ENCODE measurements around the gene SUCLG2. TPM values are rescaled to one million over a fixed set of nuclear protein-coding genes. Genes with fewer than 3 reads are reported as not detected.

SUCLG2 gene
- total and polyA plus RNA-seq, 2 of the 4 experiments (the other 2 are of a cell fraction) = 26.8 to 34.6 TPM

DNA sequence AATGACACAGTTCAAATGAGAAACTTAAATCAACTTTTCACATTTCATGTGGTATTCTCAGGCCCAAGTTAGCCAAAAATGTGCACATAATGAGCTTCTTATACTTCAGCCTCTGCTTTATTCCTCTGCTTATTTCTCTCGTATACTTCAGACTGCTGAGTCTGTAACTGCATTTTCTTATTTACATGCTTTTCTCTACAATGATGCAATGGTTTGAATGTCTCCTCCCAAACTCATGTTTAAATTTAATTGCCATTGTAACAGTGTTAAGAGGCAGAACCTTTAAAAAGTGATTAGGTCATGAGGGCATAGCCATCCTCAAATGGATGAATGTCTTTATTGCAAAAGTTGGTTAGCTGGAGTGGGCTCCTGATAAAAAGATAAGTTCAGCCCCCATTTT, 184.2 kb downstream of the SUCLG2 start:
- no peak for DNase-seq
- H3K9me3 ChIP-seq (ENCODE audit: control insufficient read depth, insufficient read depth, low read length) = no peaks in the 10 kb centered on the region; the same call in 1 of the 2 replicates
- intact Hi-C loops (cut with micrococcal nuclease) = no loop called here

More for the DNA sequence above, 184.2 kb downstream of the SUCLG2 start:
- Histone ChIP-seq H3K4me1 (ENCODE audit: control insufficient read depth, insufficient read depth, low read length) (no peaks in the 10 kb centered on the region), H4K8ac (ENCODE audit: low read depth in 2 of 2, low read length in 2 of 2) (no peak overlapping the region), H2BK5ac (ENCODE audit: low read depth, low read length, poor library complexity, severe bottlenecking) (no peak overlapping the region), H3K23ac (ENCODE audit: low read depth, low read length) (no peak overlapping the region), H3K4ac (ENCODE audit: low read depth, low read length) (no peak overlapping the region), H3K36me3 (ENCODE audit: control insufficient read depth, insufficient read depth, low read length) (peaks cover 3% of the 10 kb centered on the region; the same call in 1 of the 2 replicates), H4K20me1 (ENCODE audit: insufficient read depth, low read length) (no peaks in the 10 kb centered on the region), H3K4me2 (ENCODE audit: low read depth, low read length) (no peak overlapping the region), H2BK120ac (ENCODE audit: low read depth, low read length) (no peak overlapping the region), H2AFZ (replicated peaks; ENCODE audit: low read length, poor library complexity) (no peak overlapping the region), H3K79me1 (ENCODE audit: low read depth in 1 of 2, low read length in 2 of 2) (no peaks in the 10 kb centered on the region; a peak in 1 of 4 replicates), H3K27ac (ENCODE audit: insufficient read depth, low read length) (no peak overlapping the region), H3K9ac (ENCODE audit: low read depth, low read length) (no peak overlapping the region), H2BK20ac (ENCODE audit: low read depth, low read length) (no peak overlapping the region), H4K91ac (ENCODE audit: insufficient read depth, low read depth, low read length) (no peak overlapping the region), H3K56ac (ENCODE audit: extremely low read depth, insufficient read depth, low read length) (no peak overlapping the region), H2AK9ac (replicated peaks; ENCODE audit: low read depth, low read length, poor library complexity) (no peak overlapping the region), H3K18ac (ENCODE audit: low read depth, low read length) (no peak overlapping the region), H3K9me1 (ENCODE audit: insufficient read depth, low read length) (no peaks in the 10 kb centered on the region), H3K27me3 (ENCODE audit: control insufficient read depth, insufficient read depth, low read length) (no peaks in the 10 kb centered on the region), H3K4me3 (ENCODE audit: insufficient read depth, low read depth, low read length) (no peak overlapping the region), H3K14ac (replicated peaks; ENCODE audit: low read depth, low read length) (no peak overlapping the region), H4K5ac (ENCODE audit: low read depth, low read length) (no peak overlapping the region), H2BK15ac (ENCODE audit: low read depth, low read length) (no peak overlapping the region), H2AK5ac (ENCODE audit: low read depth, low read length) (no peak overlapping the region)
- CTCF ChIA-PET = no interaction called here
- BruUV-seq (replicated peaks) = no TSS peak
- TF ChIP-seq BHLHE40 (IDR thresholded peaks at IDR 0.05; ENCODE audit: low read depth, low read length) = no peak
- WGBS, 2 experiments (ENCODE audit: extremely low coverage in 2 of 2, insufficient read length in 1 of 2) = no CpG with 5 or more reads among the region's 1 CpG
- dilution Hi-C loops (cut with HindIII; ENCODE audit: low sequenced_read_pairs, unreplicated experiment) (no loop called here), in situ Hi-C loops (cut with MboI; ENCODE audit: low sequenced_read_pairs) (no loop called here)
- no peak for ATAC-seq (ENCODE audit: low read depth)
- POLR2A ChIA-PET (ENCODE audit: unreplicated experiment) = no interaction called here

All from IMR-90 (cell line).